ENCODE measurements around the gene ANKRD34A.

ANKRD34A gene

GRCh38 chr1:145996433-145997015 lies 32.1 kb upstream of the ANKRD34A start, which contains the start of gene TXNIP:
Gene TXNIP (minus strand): TSS chr1:145996579. CDS start chr1:145996266, 313 bp downstream.
- no peaks in the 10 kb centered on the region for H3K27me3 ChIP-seq (replicated peaks; ENCODE audit: insufficient read depth, low read length)
- peaks cover 88% of the 10 kb centered on the region for H3F3A ChIP-seq (ENCODE audit: insufficient read depth, low read length)
- TF ChIP-seq CTCF (IDR thresholded peaks at IDR 0.05; ENCODE audit: low read length) = no peak
- TF ChIP-seq EZH2phosphoT487 (IDR thresholded peaks at IDR 0.05; ENCODE audit: low read length) = no peak
- H3K9me3 ChIP-seq (replicated peaks; ENCODE audit: insufficient read depth, low read length) = no peaks in the 10 kb centered on the region
- peaks cover 18% of the 10 kb centered on the region; the same call in 1 of the 2 replicates for H4K20me1 ChIP-seq (ENCODE audit: insufficient read depth, low read length)
- H3K79me2 ChIP-seq (ENCODE audit: low read length) = peaks cover 49% of the 10 kb centered on the region
- no peaks in the 10 kb centered on the region for H3K9me2 ChIP-seq (replicated peaks; ENCODE audit: insufficient read depth, low read length)
- peak within 1 kb of the TSS; percentile 45 for H2AFZ ChIP-seq (ENCODE audit: low read length)
- peak within 1 kb of the TSS; percentile 89 for H3K27ac ChIP-seq (ENCODE audit: low read length)
- H3K4me1 ChIP-seq (ENCODE audit: low read length) = peaks cover 50% of the 10 kb centered on the region
- DNase-seq = peak; percentile 99
- peak within 1 kb of the TSS; percentile 89 for H3K4me2 ChIP-seq (ENCODE audit: low read depth, low read length)
- H3K36me3 ChIP-seq (replicated peaks; ENCODE audit: insufficient read depth, low read length) = peaks cover 26% of the 10 kb centered on the region
- H3K4me3 ChIP-seq (ENCODE audit: low read length) = peak within 1 kb of the TSS; percentile 85
- peak within 1 kb of the TSS; percentile 79 for H3K9ac ChIP-seq (ENCODE audit: low read length)

GRCh38 chr1:145995964-145996432 lies 31.6 kb upstream of the ANKRD34A start:
- peaks cover 18% of the 10 kb centered on the region; the same call in 1 of the 2 replicates for H4K20me1 ChIP-seq (ENCODE audit: insufficient read depth, low read length)
- peak overlapping the region; percentile 85 for H3K4me3 ChIP-seq (ENCODE audit: low read length)
- peak overlapping the region; percentile 89; the same call in 1 of the 2 replicates for H3K27ac ChIP-seq (ENCODE audit: low read length)
- H3K27me3 ChIP-seq (replicated peaks; ENCODE audit: insufficient read depth, low read length) = no peaks in the 10 kb centered on the region
- H3K9me3 ChIP-seq (replicated peaks; ENCODE audit: insufficient read depth, low read length) = no peaks in the 10 kb centered on the region
- peak overlapping the region; percentile 89 for H3K4me2 ChIP-seq (ENCODE audit: low read depth, low read length)
- peaks cover 50% of the 10 kb centered on the region for H3K4me1 ChIP-seq (ENCODE audit: low read length)
- H2AFZ ChIP-seq (ENCODE audit: low read length) = no peak overlapping the region
- H3K79me2 ChIP-seq (ENCODE audit: low read length) = peaks cover 49% of the 10 kb centered on the region
- peak overlapping the region; percentile 79 for H3K9ac ChIP-seq (ENCODE audit: low read length)
- TF ChIP-seq CTCF (IDR thresholded peaks at IDR 0.05; ENCODE audit: low read length) (no peak), EZH2 (optimal IDR thresholded peaks at IDR 0.05; ENCODE audit: low read depth, low read length) (no peak), EZH2phosphoT487 (IDR thresholded peaks at IDR 0.05; ENCODE audit: low read length) (no peak)
- H3K9me2 ChIP-seq (replicated peaks; ENCODE audit: insufficient read depth, low read length) = no peaks in the 10 kb centered on the region
- H3K36me3 ChIP-seq (replicated peaks; ENCODE audit: insufficient read depth, low read length) = peaks cover 26% of the 10 kb centered on the region
- H3F3A ChIP-seq (ENCODE audit: insufficient read depth, low read length) = peaks cover 91% of the 10 kb centered on the region
- peak; percentile 41 for DNase-seq

- H3K4me2 ChIP-seq (ENCODE audit: low read depth, low read length) = peak overlapping the region; percentile 89
- H3K9me2 ChIP-seq (replicated peaks; ENCODE audit: insufficient read depth, low read length) = no peaks in the 10 kb centered on the region
- peaks cover 98% of the 10 kb centered on the region for H3F3A ChIP-seq (ENCODE audit: insufficient read depth, low read length)
- H3K4me1 ChIP-seq (ENCODE audit: low read length) = peaks cover 50% of the 10 kb centered on the region
- H3K4me3 ChIP-seq (ENCODE audit: low read length) = peak overlapping the region; percentile 85
- H3K79me2 ChIP-seq (ENCODE audit: low read length) = peaks cover 49% of the 10 kb centered on the region
- H3K27me3 ChIP-seq (replicated peaks; ENCODE audit: insufficient read depth, low read length) = no peaks in the 10 kb centered on the region
- H4K20me1 ChIP-seq (ENCODE audit: insufficient read depth, low read length) = peaks cover 18% of the 10 kb centered on the region; the same call in 1 of the 2 replicates
- no peak overlapping the region for H2AFZ ChIP-seq (ENCODE audit: low read length)
- TF ChIP-seq EZH2 (optimal IDR thresholded peaks at IDR 0.05; ENCODE audit: low read depth, low read length) (no peak), EZH2phosphoT487 (IDR thresholded peaks at IDR 0.05; ENCODE audit: low read length) (no peak)
- peak; percentile 24 for DNase-seq
- peak overlapping the region; percentile 79 for H3K9ac ChIP-seq (ENCODE audit: low read length)
- H3K36me3 ChIP-seq (replicated peaks; ENCODE audit: insufficient read depth, low read length) = peaks cover 26% of the 10 kb centered on the region
- peak overlapping the region; percentile 89; the same call in 1 of the 2 replicates for H3K27ac ChIP-seq (ENCODE audit: low read length)
- no peaks in the 10 kb centered on the region for H3K9me3 ChIP-seq (replicated peaks; ENCODE audit: insufficient read depth, low read length)
Observed at GRCh38 chr1:145995148-145995881, 30.9 kb upstream of the ANKRD34A start.

All from MM.1S (cell line).